Activated CD8-positive, alpha-beta memory T cell treated with anti-CD3 and anti-CD28 coated beads, Interleukin-2, amount 10 ng/mL, durations not matched to agents 7 days and 5 days (primary cell): Measurements from ENCODE around the gene SYNJ2. TPM values are rescaled to one million over a fixed set of nuclear protein-coding genes. Genes with fewer than 3 reads are reported as not detected.
"Not testable (repeated sequence)": the region's sequence is repeated elsewhere in the genome, so short reads cannot be mapped to it uniquely, and the experiment has no call there.

Experiments
- ATAC-seq: fragments of 150-1000 bp; cut with Tn5 transposase; one replicate; pipeline ENCODE4 v1.10.0; 2021; ENCODE audit warnings: moderate library complexity
- CTCF ChIA-PET: fragments of 350-600 bp; sonication (Branson Sonifier 250); formaldehyde crosslinking; loops from one replicate; lab custom pipeline; 2021; ENCODE audit warnings: antibody characterized with exemption; lab: Charles Lee
- DNase-seq: peaks from one replicate; pipeline ENCODE4 v3.0.0-alpha.2; 2020
- H3K27ac Mint-ChIP-seq: one replicate; pipeline ENCODE4 v1.8.0; 2021; ENCODE audit warnings: mild to moderate bottlenecking, mixed read lengths
- H3K27me3 Mint-ChIP-seq: one replicate; pipeline ENCODE4 v1.8.0; 2021; ENCODE audit warnings: mixed read lengths
- H3K36me3 Mint-ChIP-seq: one replicate; pipeline ENCODE4 v1.8.0; 2021; ENCODE audit warnings: mild to moderate bottlenecking, mixed read lengths
- H3K4me1 Mint-ChIP-seq: one replicate; pipeline ENCODE4 v1.8.0; 2021; ENCODE audit warnings: mixed read lengths
- H3K4me3 Mint-ChIP-seq: one replicate; pipeline ENCODE4 v1.8.0; 2021; ENCODE audit warnings: mild to moderate bottlenecking, moderate library complexity, mixed read lengths
- H3K9me3 Mint-ChIP-seq: one replicate; pipeline ENCODE4 v1.8.0; 2022; ENCODE audit warnings: low read depth, mixed read lengths
- total RNA-seq, 2 experiments: library from RNA; stranded (reverse); gene quantifications; one replicate each; pipeline ENCODE4 v1.2.3, GENCODE V29; 2021

Gene SYNJ2
- total RNA-seq, 2 experiments from 2014 or later = 41.2 to 42.7 TPM

DNA sequence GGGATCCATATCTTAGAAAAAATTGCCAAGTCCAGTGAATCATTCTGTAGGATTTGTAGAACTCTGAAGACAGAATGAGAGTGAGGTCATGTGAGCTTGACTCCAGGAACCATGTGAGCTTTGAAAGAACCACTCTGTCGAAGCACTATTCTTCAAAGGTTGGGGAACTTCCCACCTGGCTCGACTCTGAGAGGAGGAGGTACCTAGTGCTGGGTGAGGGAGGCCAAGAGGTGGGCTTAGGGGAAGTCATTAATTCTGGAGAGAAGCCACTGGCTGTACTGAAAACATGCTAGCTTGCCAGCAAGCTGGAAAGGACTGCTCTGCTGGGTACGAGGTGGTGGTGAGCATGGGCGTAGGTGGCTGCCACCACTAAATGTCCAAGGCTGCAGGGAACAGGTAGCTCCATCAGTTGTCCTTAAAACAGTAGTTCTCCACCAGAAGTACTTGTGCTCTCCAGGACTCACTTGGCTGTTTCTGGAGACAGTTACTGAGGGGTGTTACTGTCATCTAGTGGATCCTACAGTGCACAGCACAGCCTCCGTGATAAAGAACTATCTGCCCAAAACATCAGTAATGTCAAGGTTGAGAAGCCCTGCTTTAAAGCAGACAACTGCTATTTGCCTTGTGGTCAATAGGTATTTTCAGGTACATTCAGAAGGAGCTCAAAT is 34.7 kb upstream of the SYNJ2 start:
- no peak overlapping the region for H3K4me3 Mint-ChIP-seq
- H3K4me1 Mint-ChIP-seq = peaks cover 9% of the 10 kb centered on the region
- CTCF ChIA-PET = interaction anchor here (0.8 to 1.7 kb wide), 9 partner anchors 10 to 630 kb away, joined by 3 to 9 read pairs (median 3); no protein-coding TSS in a partner anchor
- DNase-seq (no peak), ATAC-seq (peak; percentile 55)
- H3K27ac Mint-ChIP-seq = no peak overlapping the region
- H3K27me3 Mint-ChIP-seq = peaks cover 33% of the 10 kb centered on the region
- H3K9me3 Mint-ChIP-seq = peaks cover 2% of the 10 kb centered on the region
- H3K36me3 Mint-ChIP-seq = peaks cover 21% of the 10 kb centered on the region

DNA sequence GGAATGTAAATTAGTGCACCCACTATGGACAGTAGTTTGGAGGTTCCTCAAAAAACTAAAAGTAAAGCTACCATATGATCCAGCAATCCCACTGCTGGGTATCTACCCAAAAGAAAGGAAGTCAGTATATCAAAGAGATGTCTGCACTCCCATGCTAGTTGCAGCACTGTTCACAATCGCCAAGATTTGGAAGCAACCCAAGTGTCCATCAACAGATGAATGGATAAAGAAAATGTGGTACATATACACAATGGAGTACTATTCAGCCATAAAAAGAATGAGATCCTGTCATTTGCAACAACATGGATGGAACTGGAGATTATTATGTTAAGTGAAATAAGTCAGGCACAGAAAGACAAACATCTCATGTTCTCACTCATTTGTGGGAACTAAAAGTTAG is 30.8 kb upstream of the SYNJ2 start:
- ATAC-seq, H3K4me1 Mint-ChIP-seq, H3K9me3 Mint-ChIP-seq, H3K36me3 Mint-ChIP-seq, H3K4me3 Mint-ChIP-seq, CTCF ChIA-PET, H3K27ac Mint-ChIP-seq, DNase-seq: not testable (repeated sequence)
- H3K27me3 Mint-ChIP-seq = peaks cover 38% of the 10 kb centered on the region

GRCh38 chr6:157951828-157952227 is 29.8 kb upstream of the SYNJ2 start:
- Mint-ChIP-seq H3K27me3 (peaks cover 38% of the 10 kb centered on the region), H3K27ac (no peak overlapping the region), H3K4me1 (no peaks in the 10 kb centered on the region), H3K9me3 (peaks cover 2% of the 10 kb centered on the region), H3K36me3 (peaks cover 2% of the 10 kb centered on the region), H3K4me3 (no peak overlapping the region)
- DNase-seq (no peak), ATAC-seq (no peak)
- CTCF ChIA-PET = no interaction called here

GRCh38 chr6:157952861-157953351 is 28.8 kb upstream of the SYNJ2 start:
- no peaks in the 10 kb centered on the region for H3K4me1 Mint-ChIP-seq
- DNase-seq (no peak), ATAC-seq (no peak)
- H3K36me3 Mint-ChIP-seq = peaks cover 2% of the 10 kb centered on the region
- H3K4me3 Mint-ChIP-seq = no peak overlapping the region
- peaks cover 35% of the 10 kb centered on the region for H3K27me3 Mint-ChIP-seq
- no peak overlapping the region for H3K27ac Mint-ChIP-seq
- H3K9me3 Mint-ChIP-seq = peaks cover 2% of the 10 kb centered on the region
- CTCF ChIA-PET = no interaction called here

GRCh38 chr6:157953580-157954091 is 28.0 kb upstream of the SYNJ2 start:
- ATAC-seq = no peak
- Mint-ChIP-seq H3K9me3 (peaks cover 6% of the 10 kb centered on the region), H3K4me3 (no peak overlapping the region), H3K36me3 (peaks cover 5% of the 10 kb centered on the region), H3K27ac (no peak overlapping the region), H3K4me1 (no peaks in the 10 kb centered on the region), H3K27me3 (peaks cover 33% of the 10 kb centered on the region)
- CTCF ChIA-PET = interaction anchor here (1.6 kb wide), 1 partner anchor 73 kb away, joined by 4 read pairs; no protein-coding TSS in a partner anchor
- no peak for DNase-seq

- Mint-ChIP-seq H3K27me3 (peaks cover 28% of the 10 kb centered on the region), H3K4me1 (no peaks in the 10 kb centered on the region), H3K4me3 (no peak overlapping the region), H3K9me3 (peaks cover 13% of the 10 kb centered on the region), H3K27ac (no peak overlapping the region), H3K36me3 (peaks cover 10% of the 10 kb centered on the region)
- ATAC-seq (no peak), DNase-seq (no peak)
- CTCF ChIA-PET = interaction anchor here (1.6 kb wide), 1 partner anchor 72 kb away, joined by 4 read pairs; no protein-coding TSS in a partner anchor
Measured at GRCh38 chr6:157954150-157955117, 27.2 kb upstream of the SYNJ2 start.

GRCh38 chr6:157955675-157956074 is 26.0 kb upstream of the SYNJ2 start:
- ATAC-seq = no peak
- Mint-ChIP-seq H3K27me3 (peaks cover 18% of the 10 kb centered on the region), H3K36me3 (peaks cover 17% of the 10 kb centered on the region), H3K9me3 (peaks cover 17% of the 10 kb centered on the region), H3K4me3 (no peak overlapping the region), H3K27ac (no peak overlapping the region), H3K4me1 (no peaks in the 10 kb centered on the region)
- DNase-seq = no peak
- CTCF ChIA-PET = no interaction called here

DNA sequence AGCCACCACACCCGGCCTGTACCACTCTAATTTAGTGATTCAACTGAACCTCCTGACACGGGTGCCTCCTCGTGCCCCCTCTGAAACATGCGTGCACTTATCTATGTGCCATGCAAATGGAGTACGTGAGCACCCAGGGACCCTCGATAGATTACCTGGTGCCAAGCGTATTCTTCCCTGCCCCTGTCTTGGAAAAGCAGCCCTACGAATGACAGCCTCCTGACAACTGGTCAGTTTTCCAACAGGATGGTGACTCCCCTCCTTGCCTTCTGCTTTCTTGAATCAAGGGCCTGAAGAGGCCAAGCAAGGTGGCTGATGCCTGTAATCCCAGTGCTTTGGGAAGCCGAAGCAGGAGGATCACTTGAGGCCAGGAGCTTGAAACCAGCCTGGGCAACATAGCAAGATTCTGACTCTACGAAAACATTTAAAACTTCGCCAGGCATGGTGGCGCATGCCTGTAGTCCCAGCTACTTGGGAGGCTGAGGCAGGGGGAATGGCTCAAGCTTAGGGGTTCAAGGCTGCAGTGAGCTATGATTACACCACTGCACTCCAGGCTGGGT is 25.4 kb upstream of the SYNJ2 start:
- no peak overlapping the region for H3K4me3 Mint-ChIP-seq
- H3K36me3 Mint-ChIP-seq = peaks cover 17% of the 10 kb centered on the region
- no peaks in the 10 kb centered on the region for H3K4me1 Mint-ChIP-seq
- H3K27ac Mint-ChIP-seq = no peak overlapping the region
- H3K27me3 Mint-ChIP-seq = peaks cover 12% of the 10 kb centered on the region
- H3K9me3 Mint-ChIP-seq = peaks cover 17% of the 10 kb centered on the region
- ATAC-seq (no peak), DNase-seq (no peak)
- CTCF ChIA-PET = interaction anchor here (1.0 to 1.1 kb wide), 2 partner anchors 9 to 116 kb away, joined by 3 to 4 read pairs; no protein-coding TSS in a partner anchor

GRCh38 chr6:157959451-157960227 is 22.0 kb upstream of the SYNJ2 start:
- Mint-ChIP-seq H3K4me3 (no peak overlapping the region), H3K4me1 (peaks cover 21% of the 10 kb centered on the region), H3K27me3 (peaks cover 7% of the 10 kb centered on the region), H3K36me3 (peaks cover 19% of the 10 kb centered on the region), H3K27ac (no peak overlapping the region), H3K9me3 (peaks cover 17% of the 10 kb centered on the region)
- DNase-seq (no peak), ATAC-seq (no peak)
- CTCF ChIA-PET = no interaction called here

DNA sequence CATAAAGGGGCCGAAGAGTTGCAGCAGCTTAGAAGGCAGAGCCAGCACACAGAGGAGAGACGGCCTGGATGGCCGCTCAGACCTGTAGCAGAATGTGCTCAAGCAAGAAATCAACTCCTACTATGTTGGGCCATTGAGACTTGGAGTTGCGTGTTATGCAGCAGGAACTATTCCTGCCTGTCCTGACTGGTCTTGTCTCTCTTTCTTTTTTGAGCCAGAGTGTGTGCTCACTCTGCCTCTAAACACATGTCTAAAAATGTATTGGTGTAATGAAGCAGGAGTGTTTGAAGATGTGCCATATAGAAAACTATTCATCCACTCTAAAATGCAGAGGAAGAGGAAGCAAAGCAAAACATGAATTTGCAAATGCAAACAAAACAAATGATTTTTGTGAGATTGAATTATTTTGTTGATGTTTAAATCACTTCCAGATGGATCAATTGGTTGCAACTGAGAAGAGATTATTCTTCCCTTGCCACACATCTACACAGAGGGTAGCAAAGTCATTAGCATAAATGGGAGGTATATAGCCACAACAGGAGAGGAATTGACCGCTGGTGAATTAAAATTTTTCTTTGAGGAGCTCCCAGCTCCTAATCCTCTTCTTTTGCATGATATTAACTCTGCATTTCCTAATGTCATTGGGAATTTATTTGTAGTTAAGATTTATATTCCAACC is 20.4 kb upstream of the SYNJ2 start:
- Mint-ChIP-seq H3K27ac (no peak overlapping the region), H3K4me3 (no peak overlapping the region), H3K9me3 (peaks cover 17% of the 10 kb centered on the region), H3K36me3 (peaks cover 23% of the 10 kb centered on the region), H3K4me1 (peaks cover 21% of the 10 kb centered on the region), H3K27me3 (peaks cover 7% of the 10 kb centered on the region)
- DNase-seq = no peak
- CTCF ChIA-PET = interaction anchor here (0.9 kb wide), 2 partner anchors 32 to 111 kb away, joined by 3 read pairs; no protein-coding TSS in a partner anchor
- no peak for ATAC-seq

GRCh38 chr6:157961832-157962575 is 19.7 kb upstream of the SYNJ2 start:
- Mint-ChIP-seq H3K27ac (peak overlapping the region; percentile 82), H3K4me3 (peak overlapping the region; percentile 56), H3K27me3 (peaks cover 7% of the 10 kb centered on the region), H3K36me3 (peaks cover 23% of the 10 kb centered on the region), H3K4me1 (peaks cover 21% of the 10 kb centered on the region), H3K9me3 (peaks cover 17% of the 10 kb centered on the region)
- DNase-seq (no peak), ATAC-seq (no peak)
- CTCF ChIA-PET = interaction anchor here (0.9 to 2.0 kb wide), 4 partner anchors 18 to 111 kb away, joined by 3 to 7 read pairs (median 4); no protein-coding TSS in a partner anchor
